Esophagus squamous epithelium (tissue), 4 donors: ENCODE results near the gene TEAD4.

ENCODE experiments used
- POLR2A ChIP-seq, 4 donors: fragments of 450-650 bp; IDR thresholded peaks; one replicate each; pipeline ENCODE4 v1.6.1; 2017; ENCODE audit warnings: antibody characterized with exemption in 4 of 4, mild to moderate bottlenecking in 4 of 4, moderate library complexity in 3 of 4
- TF ChIP-seq, protein P1 (sequence below), 6 experiments: fragments of 450-650 bp in 4 of 6; fragments of 200-600 bp in 2 of 6; sonication (generic) in 2 of 6; IDR thresholded peaks; one replicate each; pipeline ENCODE4 v1.5.1; 2016 to 2019; ENCODE audit warnings: antibody characterized with exemption in 6 of 6, mild to moderate bottlenecking in 4 of 6, moderate library complexity in 4 of 6

DNA sequence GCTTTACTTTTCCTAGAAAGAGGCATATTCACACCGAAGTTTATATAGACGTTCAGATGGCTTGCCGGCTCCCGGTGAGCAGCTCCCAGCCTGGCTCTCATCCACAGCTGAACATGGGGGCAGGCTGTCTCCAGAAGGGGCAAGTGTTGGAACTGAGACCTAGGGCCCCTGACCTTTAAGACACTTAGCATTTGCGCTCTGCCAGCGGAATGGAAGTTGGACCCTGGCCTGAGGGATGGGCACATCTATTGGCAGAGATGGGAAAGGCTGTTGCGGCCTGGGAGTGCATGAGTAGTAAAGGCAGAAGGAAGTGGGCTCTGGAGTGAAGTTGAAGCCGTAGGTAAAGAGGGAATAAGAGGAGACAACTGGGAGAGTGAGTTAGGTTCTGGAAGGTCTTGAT is 63.8 kb downstream of the TEAD4 start:
- TF ChIP-seq, protein P1, sequence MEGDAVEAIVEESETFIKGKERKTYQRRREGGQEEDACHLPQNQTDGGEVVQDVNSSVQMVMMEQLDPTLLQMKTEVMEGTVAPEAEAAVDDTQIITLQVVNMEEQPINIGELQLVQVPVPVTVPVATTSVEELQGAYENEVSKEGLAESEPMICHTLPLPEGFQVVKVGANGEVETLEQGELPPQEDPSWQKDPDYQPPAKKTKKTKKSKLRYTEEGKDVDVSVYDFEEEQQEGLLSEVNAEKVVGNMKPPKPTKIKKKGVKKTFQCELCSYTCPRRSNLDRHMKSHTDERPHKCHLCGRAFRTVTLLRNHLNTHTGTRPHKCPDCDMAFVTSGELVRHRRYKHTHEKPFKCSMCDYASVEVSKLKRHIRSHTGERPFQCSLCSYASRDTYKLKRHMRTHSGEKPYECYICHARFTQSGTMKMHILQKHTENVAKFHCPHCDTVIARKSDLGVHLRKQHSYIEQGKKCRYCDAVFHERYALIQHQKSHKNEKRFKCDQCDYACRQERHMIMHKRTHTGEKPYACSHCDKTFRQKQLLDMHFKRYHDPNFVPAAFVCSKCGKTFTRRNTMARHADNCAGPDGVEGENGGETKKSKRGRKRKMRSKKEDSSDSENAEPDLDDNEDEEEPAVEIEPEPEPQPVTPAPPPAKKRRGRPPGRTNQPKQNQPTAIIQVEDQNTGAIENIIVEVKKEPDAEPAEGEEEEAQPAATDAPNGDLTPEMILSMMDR (IDR thresholded peaks at IDR 0.05), result no peak
- TF ChIP-seq POLR2A (IDR thresholded peaks at IDR 0.05), result no peak
